SH-SY5Y (cell line): ENCODE results near the gene VPS9D1.

Experiments
- GATA2 ChIP-seq: IDR thresholded peaks from 2 replicates; pipeline ENCODE4 v1.6.1; 2011; ENCODE audit warnings: mild to moderate bottlenecking, low read depth, low read length
- GATA3 ChIP-seq: IDR thresholded peaks from 2 replicates; pipeline ENCODE4 v1.6.1; 2011; ENCODE audit warnings: low read depth, mild to moderate bottlenecking, low read length, moderate library complexity

GRCh38 chr16:89709716-89710432 is 10.8 kb downstream of the VPS9D1 start:
- TF ChIP-seq GATA2 = no peak
- TF ChIP-seq GATA3 = no peak
